GM19452 (cell line): ENCODE measurements around the gene ZNF682.
"Not testable (repeated sequence)": the region's sequence is repeated elsewhere in the genome, so short reads cannot be mapped to it uniquely, and the experiment has no call there.

Experiments used
- ATAC-seq: cut with Tn5 transposase; IDR thresholded peaks from one replicate; pipeline ENCODE4 v1.9.1; 2021; ENCODE audit not compliant: unreplicated experiment

Gene ZNF682

GRCh38 chr19:20039203-20039723, at the start of gene ZNF682:
ZNF682 (minus strand) TSS chr19:20039505; CDS start chr19:20039345, 160 bp downstream.
- peak; percentile 92 for ATAC-seq

GRCh38 chr19:20082876-20083275, 43.6 kb upstream of the ZNF682 start:
- ATAC-seq: not testable (repeated sequence)

GRCh38 chr19:20082232-20082833, 43.0 kb upstream of the ZNF682 start:
- not testable (repeated sequence) for ATAC-seq

GRCh38 chr19:20080656-20081055, 41.4 kb upstream of the ZNF682 start:
- ATAC-seq: no peak

- ATAC-seq: no peak
These were observed 40.2 kb upstream of the ZNF682 start for GRCh38 chr19:20079476-20079875.

GRCh38 chr19:20078581-20079031, 39.3 kb upstream of the ZNF682 start:
- ATAC-seq: no peak

GRCh38 chr19:20077791-20078463, 38.6 kb upstream of the ZNF682 start, which contains the start of gene ZNF90:
ZNF90 (plus strand) TSS chr19:20078000; CDS start chr19:20078133, 133 bp downstream.
- peak; percentile 93 for ATAC-seq

GRCh38 chr19:20072936-20073335, 33.6 kb upstream of the ZNF682 start:
- ATAC-seq: no peak

- ATAC-seq: no peak
These were observed 31.4 kb upstream of the ZNF682 start for GRCh38 chr19:20070691-20071090.

- not testable (repeated sequence) for ATAC-seq
These were observed 29.3 kb upstream of the ZNF682 start for GRCh38 chr19:20068559-20068958.

GRCh38 chr19:20067943-20068342, 28.6 kb upstream of the ZNF682 start:
- no peak for ATAC-seq

GRCh38 chr19:20066861-20067260, 27.6 kb upstream of the ZNF682 start:
- no peak for ATAC-seq

GRCh38 chr19:20060282-20060681, 21.0 kb upstream of the ZNF682 start:
- no peak for ATAC-seq

- ATAC-seq: not testable (repeated sequence)
These were observed 19.4 kb upstream of the ZNF682 start for GRCh38 chr19:20058738-20059137.

- ATAC-seq: peak; percentile 91
These were observed 12.8 kb upstream of the ZNF682 start for GRCh38 chr19:20051841-20052768.

- not testable (repeated sequence) for ATAC-seq
These were observed 6.4 kb upstream of the ZNF682 start for GRCh38 chr19:20045742-20046141.

GRCh38 chr19:20044663-20045062, 5.4 kb upstream of the ZNF682 start:
- no peak for ATAC-seq

- ATAC-seq: no peak
These were observed 725 bp downstream of the ZNF682 start for GRCh38 chr19:20038358-20039202.

GRCh38 chr19:20035935-20036334, 3.4 kb downstream of the ZNF682 start:
- no peak for ATAC-seq

GRCh38 chr19:20028611-20029010, 10.7 kb downstream of the ZNF682 start:
- ATAC-seq: no peak
